HG02588 (cell line): ENCODE data around the gene POLR1A.

Source experiments
- ATAC-seq: cut with Tn5 transposase; IDR thresholded peaks from one replicate; pipeline ENCODE4 v1.9.1; 2021; ENCODE audit warnings: mild to moderate bottlenecking, moderate library complexity; ENCODE audit not compliant: unreplicated experiment

POLR1A gene

GRCh38 chr2:85984788-85985187 lies 120.9 kb downstream of the POLR1A start:
- ATAC-seq, result no peak

GRCh38 chr2:85983766-85984165 lies 121.9 kb downstream of the POLR1A start:
- no peak for ATAC-seq

- no peak for ATAC-seq
Observed at GRCh38 chr2:85981579-85982247, 124.0 kb downstream of the POLR1A start.

GRCh38 chr2:85978883-85979780 lies 126.6 kb downstream of the POLR1A start:
- no peak for ATAC-seq

GRCh38 chr2:85976106-85976920 lies 129.4 kb downstream of the POLR1A start:
- ATAC-seq, result no peak

GRCh38 chr2:85975581-85975980 lies 130.1 kb downstream of the POLR1A start:
- no peak for ATAC-seq

GRCh38 chr2:85974390-85974789 lies 131.3 kb downstream of the POLR1A start:
- no peak for ATAC-seq

GRCh38 chr2:85972355-85972754 lies 133.3 kb downstream of the POLR1A start:
- no peak for ATAC-seq

GRCh38 chr2:85971366-85971765 lies 134.3 kb downstream of the POLR1A start:
- no peak for ATAC-seq
